ENCODE results near the gene CACNA1B. TPM values are rescaled to one million over a fixed set of nuclear protein-coding genes. Genes with fewer than 3 reads are reported as not detected.

Gene CACNA1B
- total and polyA plus RNA-seq, 2 of the 13 experiments (the other 11 are each of a cell fraction or from before 2014, with no cell fraction given): under 0.01 to 0.04 TPM

GRCh38 chr9:137985637-137986071 is 108.1 kb downstream of the CACNA1B start:
- Histone ChIP-seq H3K79me2 (ENCODE audit: insufficient read depth, low read length) (no peaks in the 10 kb centered on the region), H2AFZ (ENCODE audit: low read length) (no peak overlapping the region), H3K27me3 (ENCODE audit: control insufficient read depth in 1 of 2, insufficient read depth in 2 of 2, low read length in 2 of 2) (peaks cover 0 to 9% of the 10 kb centered on the region in 2 experiments; a peak in 1 of 5 replicates), H3K4me2 (ENCODE audit: low read depth, low read length) (no peak overlapping the region), H4K20me1 (ENCODE audit: insufficient read depth, low read length) (no peaks in the 10 kb centered on the region), H3K9ac (ENCODE audit: insufficient read depth, low read depth, low read length) (no peak overlapping the region), H3K4me3 (replicated peaks in 1 of 3; ENCODE audit: insufficient read depth in 1 of 3, low read depth in 2 of 3, low read length in 3 of 3) (no peak overlapping the region), H3K4me1 (ENCODE audit: insufficient read depth, low read length) (no peaks in the 10 kb centered on the region), H3K27ac (ENCODE audit: extremely low read length, insufficient read depth, low read length) (no peak overlapping the region), H3K36me3 (replicated peaks in 1 of 2; ENCODE audit: control insufficient read depth in 1 of 2, insufficient read depth in 2 of 2, low read length in 2 of 2) (no peaks in the 10 kb centered on the region), H3K9me3 (ENCODE audit: low read length) (no peaks in the 10 kb centered on the region)
- CTCF ChIA-PET (ENCODE audit: low intra/inter-chr PET ratio, low total read pairs): no interaction called here
- WGBS (ENCODE audit: low lambda C conversion rate): no CpG with 5 or more reads among the region's 13 CpGs
- POLR2A ChIA-PET: no interaction called here
- ATAC-seq (no peak), FAIRE-seq (no peak), DNase-seq (ENCODE audit: low spot score) (no peak)
- TF ChIP-seq MNT (IDR thresholded peaks at IDR 0.05): peak; percentile 12; the same call in 1 of the 2 replicates
- no peak for TF ChIP-seq ZNF879 (CRISPR knock-in tag; IDR thresholded peaks at IDR 0.05)
- TF ChIP-seq ZNF224 (CRISPR knock-in tag; IDR thresholded peaks at IDR 0.05): no peak
- no peak for TF ChIP-seq IRF2 (CRISPR knock-in tag; IDR thresholded peaks at IDR 0.05)
- no peak for TF ChIP-seq ZNF282 (IDR thresholded peaks at IDR 0.05; ENCODE audit: partially characterized antibody)
- intact Hi-C loops (cut with micrococcal nuclease; ENCODE audit: unreplicated experiment) (no loop called here), in situ Hi-C loops (cut with HindIII; ENCODE audit: extremely low pct_ligation_motif_present, low pct_unique_long_range_greater_than_20kb) (no loop called here)
- BruUV-seq (replicated peaks): no TSS peak

- no peak for TF ChIP-seq ZNF747 (CRISPR knock-in tag; IDR thresholded peaks at IDR 0.05; ENCODE audit: borderline replicate concordance)
- TF ChIP-seq ELF3 (CRISPR knock-in tag; IDR thresholded peaks at IDR 0.05): no peak
- TF ChIP-seq ZNF678 (CRISPR knock-in tag; IDR thresholded peaks at IDR 0.05): no peak
- TF ChIP-seq FOSL2 (CRISPR knock-in tag; IDR thresholded peaks at IDR 0.05): no peak
- TF ChIP-seq SOX6 (IDR thresholded peaks at IDR 0.05): no peak
- TF ChIP-seq SOX6 (CRISPR knock-in tag; IDR thresholded peaks at IDR 0.05): no peak
- no peak; the same call in 2 of the 3 replicates for ATAC-seq
- CTCF ChIA-PET (ENCODE audit: low intra/inter-chr PET ratio, low total read pairs): no interaction called here
- Histone ChIP-seq H3K27ac (ENCODE audit: extremely low read length, insufficient read depth, low read length) (no peak overlapping the region), H3K79me2 (ENCODE audit: insufficient read depth, low read length) (no peaks in the 10 kb centered on the region), H3K36me3 (replicated peaks in 1 of 2; ENCODE audit: control insufficient read depth in 1 of 2, insufficient read depth in 2 of 2, low read length in 2 of 2) (no peaks in the 10 kb centered on the region), H2AFZ (ENCODE audit: low read length) (no peak overlapping the region), H3K9ac (ENCODE audit: insufficient read depth, low read depth, low read length) (no peak overlapping the region), H3K4me2 (ENCODE audit: low read depth, low read length) (no peak overlapping the region), H3K4me3 (replicated peaks in 1 of 3; ENCODE audit: insufficient read depth in 1 of 3, low read depth in 2 of 3, low read length in 3 of 3) (no peak overlapping the region), H3K4me1 (ENCODE audit: insufficient read depth, low read length) (no peaks in the 10 kb centered on the region), H3K27me3 (ENCODE audit: control insufficient read depth in 1 of 2, insufficient read depth in 2 of 2, low read length in 2 of 2) (peaks cover 0 to 9% of the 10 kb centered on the region in 2 experiments; a peak in 1 of 5 replicates), H3K9me3 (ENCODE audit: low read length) (no peaks in the 10 kb centered on the region), H4K20me1 (ENCODE audit: insufficient read depth, low read length) (no peaks in the 10 kb centered on the region)
- intact Hi-C loops (cut with micrococcal nuclease; ENCODE audit: unreplicated experiment): no loop called here
- no peak for DNase-seq (ENCODE audit: low spot score)
- no TSS peak for BruUV-seq (replicated peaks)
- 46% methylated on average over 17 of the region's 22 CpGs for WGBS (ENCODE audit: low lambda C conversion rate)
- in situ Hi-C loops (cut with HindIII; ENCODE audit: extremely low pct_ligation_motif_present, low pct_unique_long_range_greater_than_20kb): no loop called here
- POLR2A ChIA-PET: no interaction called here
- no peak for FAIRE-seq
These were observed 108.9 kb downstream of the CACNA1B start for GRCh38 chr9:137986268-137987099.

Measured in HepG2 (cell line).